K562 (cell line): ENCODE results near the gene BSCL2. TPM values are rescaled to one million over a fixed set of nuclear protein-coding genes. Genes with fewer than 3 reads are reported as not detected.

ENCODE experiments used
- CBX5 ChIP-seq: IDR thresholded peaks from 2 replicates; pipeline ENCODE4 v1.6.1; 2014; ENCODE audit warnings: low read depth, borderline replicate concordance
- CREBBP ChIP-seq: IDR thresholded peaks from one replicate; pipeline ENCODE4 v1.6.1; 2012; ENCODE audit warnings: low read depth, mild to moderate bottlenecking, control low read depth, inconsistent platforms, low read length
- ELK1 ChIP-seq: sonication (generic); formaldehyde crosslinking; IDR thresholded peaks from 2 replicates; pipeline ENCODE4 v1.8.1; 2022; ENCODE audit warnings: missing genetic modification reagents
- EZH2 ChIP-seq: IDR thresholded peaks from 2 replicates; pipeline ENCODE4 v1.6.1; 2012; ENCODE audit warnings: low read depth, mild to moderate bottlenecking, inconsistent platforms, low read length, borderline replicate concordance
- HIVEP1 ChIP-seq: fragments of 250-450 bp; sonication (Bioruptor Pico); IDR thresholded peaks from 2 replicates; pipeline ENCODE4 v1.4.0; 2020; ENCODE audit warnings: mild to moderate bottlenecking
- KLF16 ChIP-seq: IDR thresholded peaks from 2 replicates; pipeline ENCODE4 v1.6.1; 2016; ENCODE audit warnings: antibody characterized with exemption
- LCOR ChIP-seq: sonication (generic); formaldehyde crosslinking; IDR thresholded peaks from 2 replicates; pipeline ENCODE4 v1.8.0; 2022; ENCODE audit warnings: mild to moderate bottlenecking, missing genetic modification reagents
- MBD2 ChIP-seq: sonication (generic); IDR thresholded peaks from 2 replicates; pipeline ENCODE4 v1.6.1; 2016; ENCODE audit warnings: low read depth, borderline replicate concordance
- NFIC ChIP-seq: fragments of 450-650 bp; IDR thresholded peaks from 2 replicates; pipeline ENCODE4 v1.6.1; 2017; ENCODE audit warnings: mild to moderate bottlenecking, inconsistent platforms
- NFRKB ChIP-seq: fragments of 450-650 bp; IDR thresholded peaks from 2 replicates; pipeline ENCODE4 v1.6.1; 2016; ENCODE audit warnings: low read depth
- NR1H2 ChIP-seq: sonication (generic); formaldehyde crosslinking; IDR thresholded peaks from 2 replicates; pipeline ENCODE4 v1.4.0; 2020; ENCODE audit warnings: mild to moderate bottlenecking, missing genetic modification reagents
- RBM15 ChIP-seq: fragments of 200-400 bp; formaldehyde crosslinking; IDR thresholded peaks from 2 replicates; pipeline ENCODE4 v1.6.1; 2018; ENCODE audit warnings: mild to moderate bottlenecking, low read length, moderate library complexity; ENCODE audit not compliant: insufficient read depth
- RBM25 ChIP-seq: fragments of 200-400 bp; formaldehyde crosslinking; IDR thresholded peaks from 2 replicates; pipeline ENCODE4 v1.6.1; 2018; ENCODE audit warnings: low read length, low read depth, moderate library complexity; ENCODE audit not compliant: severe bottlenecking
- SOX6 ChIP-seq: fragments of 450-650 bp; IDR thresholded peaks from 2 replicates; pipeline ENCODE4 v1.6.1; 2014; ENCODE audit warnings: mild to moderate bottlenecking
- TARDBP ChIP-seq: fragments of 450-650 bp; IDR thresholded peaks from 2 replicates; pipeline ENCODE4 v1.6.1; 2016
- TEAD4 ChIP-seq, 2 experiments: sonication (generic) in 1 of 2; formaldehyde crosslinking in 1 of 2; IDR thresholded peaks; 2 replicates each; pipeline versions ENCODE4 v1.6.1 to v1.8.0; 2012 to 2022; ENCODE audit warnings: borderline replicate concordance in 1 of 2, inconsistent platforms in 1 of 2, low read length in 1 of 2, mild to moderate bottlenecking in 1 of 2, missing genetic modification reagents in 1 of 2
- ZBTB11 ChIP-seq, 3 experiments: fragments of 200-800 bp in 1 of 3; fragments of 250-450 bp in 1 of 3; fragments of 450-650 bp in 1 of 3; sonication (Bioruptor Pico) in 1 of 3; sonication (Bioruptor generic) in 1 of 3; formaldehyde crosslinking in 1 of 3; IDR thresholded peaks; 2 replicates each; pipeline versions ENCODE4 v1.6.1 to v1.8.0; 2016 to 2022; ENCODE audit warnings: mild to moderate bottlenecking in 2 of 3, missing genetic modification characterization in 2 of 3, missing compliant biosample characterization in 1 of 3, moderate library complexity in 1 of 3
- ZBTB33 ChIP-seq: sonication (generic); formaldehyde crosslinking; IDR thresholded peaks from 2 replicates; pipeline ENCODE4 v1.8.1; 2023; ENCODE audit warnings: mild to moderate bottlenecking, missing genetic modification reagents
- ZNF146 ChIP-seq: IDR thresholded peaks from one replicate; pipeline ENCODE4 v1.6.1; 2018; ENCODE audit warnings: missing compliant biosample characterization; ENCODE audit not compliant: unreplicated experiment
- ZNF184 ChIP-seq: sonication (generic); formaldehyde crosslinking; IDR thresholded peaks from 2 replicates; pipeline ENCODE4 v1.5.0; 2020; ENCODE audit warnings: missing genetic modification reagents
- ZNF224 ChIP-seq: sonication (generic); formaldehyde crosslinking; IDR thresholded peaks from 2 replicates; pipeline ENCODE4 v1.8.0; 2022; ENCODE audit warnings: mild to moderate bottlenecking, missing genetic modification reagents
- ZNF408 ChIP-seq: fragments of 250-450 bp; sonication (Bioruptor Pico); IDR thresholded peaks from 2 replicates; pipeline ENCODE4 v1.4.0; 2020; ENCODE audit warnings: low read depth, mild to moderate bottlenecking, moderate library complexity
- polyA plus RNA-seq, 8 experiments: library from polyadenylated mRNA; depleted of rRNA in 4 of 8; stranded (reverse) in 5 of 8; unstranded in 3 of 8; fragments of >200 nt; fragmentation: Nextera tagmentation in 2 of 8; fragmentation: Illumina TruSeq in 1 of 8; extraction: Ambion mirVana in 2 of 8; extraction: Trizol in 1 of 8; gene quantifications; 2 replicates each; pipeline versions ENCODE4 v1.2.1 to v1.2.3, GENCODE V29; 2011 to 2014; ENCODE audit warnings: inconsistent platforms in 1 of 8, missing spikeins in 1 of 8
- total RNA-seq, 7 experiments: library from RNA; depleted of rRNA in 6 of 7; stranded (reverse); fragments of >200 nt in 6 of 7; fragmentation: Illumina TruSeq in 2 of 7; extraction: Trizol in 2 of 7; gene quantifications; 2 replicates each; pipeline versions ENCODE4 v1.2.1 to v1.2.3, GENCODE V29; 2011 to 2021; ENCODE audit warnings: low replicate concordance in 1 of 7

BSCL2 gene
- total and polyA plus RNA-seq, 9 of the 15 experiments (the other 6 are each of a cell fraction or from before 2014, with no cell fraction given): 18.9 to 51.7 (median 35.2) TPM

GRCh38 chr11:62645946-62646824, 61.0 kb downstream of the BSCL2 start, which contains the start of gene GANAB (continued):
- TF ChIP-seq ZNF146 (CRISPR knock-in tag) (no peak), LCOR (CRISPR knock-in tag) (peak; percentile 100), ZNF408 (CRISPR knock-in tag) (no peak), RBM15 (no peak), TARDBP (no peak), KLF16 (no peak), CREBBP (no peak), EZH2 (no peak), NFIC (no peak), ZNF184 (no peak), ELK1 (no peak), MBD2 (peak; percentile 47; the same call in 1 of the 2 replicates), ZBTB33 (CRISPR knock-in tag) (no peak), RBM25 (no peak), TEAD4 (IDR thresholded peaks at IDR 0.05; ENCODE audit: low read length) (peak; percentile 60; the same call in 1 of the 2 replicates), TEAD4 (CRISPR knock-in tag; IDR thresholded peaks at IDR 0.05; ENCODE audit: borderline replicate concordance) (no peak), HIVEP1 (0 out of 2 replicates have a peak, but pooled peaks have one; percentile 24), NR1H2 (CRISPR knock-in tag) (no peak), SOX6 (no peak), ZNF224 (no peak), NFRKB (peak; percentile 74), CBX5 (no peak), ZBTB11 (CRISPR knock-in tag; IDR thresholded peaks at IDR 0.05) (peak in 1 of 3 experiments; percentile 76; a peak in 2 of 6 replicates)
